GM12878 (cell line): ENCODE results near the gene PHF2. TPM values are rescaled to one million over a fixed set of nuclear protein-coding genes. Genes with fewer than 3 reads are reported as not detected.

ENCODE experiments used
- ATF7 ChIP-seq: fragments of 450-650 bp; IDR thresholded peaks from 2 replicates; pipeline ENCODE4 v1.6.1; 2016; ENCODE audit warnings: low read depth, mild to moderate bottlenecking
- CBFB ChIP-seq: IDR thresholded peaks from 2 replicates; pipeline ENCODE4 v1.6.1; 2016; ENCODE audit warnings: antibody characterized with exemption, low read depth
- DPF2 ChIP-seq: fragments of 450-650 bp; IDR thresholded peaks from 2 replicates; pipeline ENCODE4 v1.6.1; 2017; ENCODE audit warnings: mild to moderate bottlenecking
- EED ChIP-seq: sonication (generic); IDR thresholded peaks from 2 replicates; pipeline ENCODE4 v1.6.1; 2016; ENCODE audit warnings: antibody characterized with exemption, low read depth
- EGR1 ChIP-seq, 2 experiments: IDR thresholded peaks; 1 replicate in 1 of 2; 2 replicates in 1 of 2; pipeline ENCODE4 v1.6.1; 2011 to 2012; ENCODE audit warnings: low read depth in 2 of 2, low read length in 2 of 2, borderline replicate concordance in 1 of 2, mild to moderate bottlenecking in 1 of 2, moderate library complexity in 1 of 2
- ESRRA ChIP-seq: IDR thresholded peaks from 2 replicates; pipeline ENCODE4 v1.6.1; 2012; ENCODE audit warnings: mild to moderate bottlenecking, low read length, improper control_type of control experiment
- ETV6 ChIP-seq, 2 experiments: fragments of 450-650 bp in 1 of 2; IDR thresholded peaks in 1 of 2; conservative IDR thresholded peaks in 1 of 2; 2 replicates each; pipeline ENCODE4 v1.6.1; 2014; ENCODE audit warnings: antibody characterized with exemption in 1 of 2, borderline replicate concordance in 1 of 2, low read depth in 1 of 2, mild to moderate bottlenecking in 1 of 2, moderate library complexity in 1 of 2
- FOXM1 ChIP-seq: IDR thresholded peaks from 2 replicates; pipeline ENCODE4 v1.6.1; 2012; ENCODE audit warnings: low read depth, mild to moderate bottlenecking, inconsistent platforms, low read length, moderate library complexity
- GATAD2B ChIP-seq: fragments of 450-650 bp; conservative IDR thresholded peaks from 2 replicates; pipeline ENCODE4 v1.6.1; 2017; ENCODE audit warnings: low read depth, mild to moderate bottlenecking, moderate library complexity
- LARP7 ChIP-seq: fragments of 450-650 bp; IDR thresholded peaks from 2 replicates; pipeline ENCODE4 v1.6.1; 2017; ENCODE audit warnings: mild to moderate bottlenecking
- NR2F1 ChIP-seq: fragments of 450-650 bp; conservative IDR thresholded peaks from 2 replicates; pipeline ENCODE4 v1.6.1; 2017; ENCODE audit warnings: mild to moderate bottlenecking
- RCOR1 ChIP-seq: conservative IDR thresholded peaks from 2 replicates; pipeline ENCODE4 v1.6.1; 2012; ENCODE audit warnings: low read depth, low read length, improper control_type of control experiment
- RUNX3 ChIP-seq: IDR thresholded peaks from 2 replicates; pipeline ENCODE4 v1.6.1; 2012; ENCODE audit warnings: low read length, inconsistent platforms
- SMAD5 ChIP-seq: IDR thresholded peaks from 2 replicates; pipeline ENCODE4 v1.6.1; 2016; ENCODE audit warnings: antibody characterized with exemption, low read depth
- SMARCA5 ChIP-seq: fragments of 450-650 bp; IDR thresholded peaks from 2 replicates; pipeline ENCODE4 v1.6.1; 2017; ENCODE audit warnings: mild to moderate bottlenecking
- SMC3 ChIP-seq: IDR thresholded peaks from 2 replicates; pipeline ENCODE4 v1.6.1; 2011; ENCODE audit warnings: low read length, improper control_type of control experiment, borderline replicate concordance
- SPI1 ChIP-seq: IDR thresholded peaks from 2 replicates; pipeline ENCODE4 v1.6.1; 2011; ENCODE audit warnings: low read depth, mild to moderate bottlenecking, low read length, moderate library complexity, borderline replicate concordance; ENCODE audit not compliant: insufficient read depth
- SREBF2 ChIP-seq: IDR thresholded peaks from 2 replicates; pipeline ENCODE4 v1.6.1; 2012; ENCODE audit warnings: mild to moderate bottlenecking, low read length
- SUPT20H ChIP-seq: IDR thresholded peaks from 2 replicates; pipeline ENCODE4 v1.6.1; 2011; ENCODE audit warnings: low read depth, mild to moderate bottlenecking, low read length, moderate library complexity, borderline replicate concordance; ENCODE audit not compliant: control insufficient read depth
- TBL1XR1 ChIP-seq: IDR thresholded peaks from 2 replicates; pipeline ENCODE4 v1.6.1; 2012; ENCODE audit warnings: low read depth, low read length, improper control_type of control experiment
- WRNIP1 ChIP-seq: IDR thresholded peaks from 2 replicates; pipeline ENCODE4 v1.6.1; 2011; ENCODE audit warnings: low read depth, low read length, improper control_type of control experiment, borderline replicate concordance
- ZBED1 ChIP-seq: IDR thresholded peaks from 2 replicates; pipeline ENCODE4 v1.6.1; 2016; ENCODE audit warnings: borderline replicate concordance
- ZNF384 ChIP-seq: IDR thresholded peaks from 2 replicates; pipeline ENCODE4 v1.6.1; 2012; ENCODE audit warnings: low read depth, mild to moderate bottlenecking, low read length, improper control_type of control experiment, borderline replicate concordance
- ZNF687 ChIP-seq: fragments of 450-650 bp; IDR thresholded peaks from 2 replicates; pipeline ENCODE4 v1.6.1; 2017; ENCODE audit warnings: mild to moderate bottlenecking, moderate library complexity
- polyA plus RNA-seq, 11 experiments: library from polyadenylated mRNA; depleted of rRNA in 4 of 11; unstranded in 6 of 11; stranded (reverse) in 5 of 11; fragments of >200 nt; fragmentation: Nextera tagmentation in 4 of 11; fragmentation: Illumina TruSeq in 1 of 11; extraction: Ambion mirVana in 4 of 11; extraction: Trizol in 1 of 11; gene quantifications; 1 replicate in 1 of 11; 2 replicates in 10 of 11; pipeline versions ENCODE4 v1.2.1 to v1.2.3, GENCODE V29; 2011 to 2016; ENCODE audit warnings: inconsistent platforms in 2 of 11, missing spikeins in 2 of 11, low read depth in 1 of 11
- total RNA-seq, 4 experiments: library from RNA; depleted of rRNA in 3 of 4; stranded (reverse); fragments of >200 nt in 3 of 4; fragmentation: Illumina TruSeq in 1 of 4; extraction: Trizol in 1 of 4; gene quantifications; 2 replicates each; pipeline versions ENCODE4 v1.2.1 to v1.2.3, GENCODE V29; 2013 to 2021
- TF ChIP-seq, protein P1 (sequence below): fragments of 450-650 bp; IDR thresholded peaks from 2 replicates; pipeline ENCODE4 v1.6.1; 2017; ENCODE audit warnings: mild to moderate bottlenecking, low read depth, inconsistent platforms; ENCODE audit not compliant: poor library complexity, severe bottlenecking

The PHF2 gene
- total and polyA plus RNA-seq, 10 of the 15 experiments (the other 5 are each of a cell fraction or from before 2014, with no cell fraction given) = 0.34 to 13.3 (median 5.5) TPM

GRCh38 chr9:93566408-93567270 lies 9.7 kb upstream of the PHF2 start (continued):
- TF ChIP-seq DPF2 (peak; percentile 23; the same call in 1 of the 2 replicates), TBL1XR1 (peak; percentile 70; the same call in 1 of the 2 replicates), WRNIP1 (0 out of 2 replicates have a peak, but pooled peaks have one; percentile 46), SMAD5 (peak; percentile 91), ETV6 (conservative IDR thresholded peaks at IDR 0.05 in 1 of 2, IDR thresholded peaks at IDR 0.05 in 1 of 2; ENCODE audit: borderline replicate concordance in 1 of 2, low read depth in 1 of 2) (peak in 1 of 2 experiments; percentile 90; a peak in 2 of 4 replicates), SMARCA5 (peak; percentile 92), ZNF384 (no peak), SREBF2 (0 out of 2 replicates have a peak, but pooled peaks have one; percentile 12), RCOR1 (peak; percentile 79; the same call in 1 of the 2 replicates), ATF7 (no peak), RUNX3 (peak; percentile 38; the same call in 1 of the 2 replicates), ZBED1 (peak; percentile 45; the same call in 1 of the 2 replicates), LARP7 (0 out of 2 replicates have a peak, but pooled peaks have one; percentile 68), ZNF687 (peak; percentile 32; the same call in 1 of the 2 replicates), SPI1 (peak; percentile 31; the same call in 1 of the 2 replicates), CBFB (no peak), FOXM1 (0 out of 2 replicates have a peak, but pooled peaks have one; percentile 35), SMC3 (peak; percentile 74), NR2F1 (0 out of 2 replicates have a peak, but pooled peaks have one; percentile 42), SUPT20H (no peak), ESRRA (peak; percentile 37; the same call in 1 of the 2 replicates), EED (peak; percentile 76), EGR1 (IDR thresholded peaks at IDR 0.05; ENCODE audit: borderline replicate concordance in 1 of 2, low read depth in 2 of 2, low read length in 2 of 2) (peak in 1 of 2 experiments; percentile 82; a peak in 2 of 3 replicates), GATAD2B (peak; percentile 61; the same call in 1 of the 2 replicates)
- TF ChIP-seq, protein P1, sequence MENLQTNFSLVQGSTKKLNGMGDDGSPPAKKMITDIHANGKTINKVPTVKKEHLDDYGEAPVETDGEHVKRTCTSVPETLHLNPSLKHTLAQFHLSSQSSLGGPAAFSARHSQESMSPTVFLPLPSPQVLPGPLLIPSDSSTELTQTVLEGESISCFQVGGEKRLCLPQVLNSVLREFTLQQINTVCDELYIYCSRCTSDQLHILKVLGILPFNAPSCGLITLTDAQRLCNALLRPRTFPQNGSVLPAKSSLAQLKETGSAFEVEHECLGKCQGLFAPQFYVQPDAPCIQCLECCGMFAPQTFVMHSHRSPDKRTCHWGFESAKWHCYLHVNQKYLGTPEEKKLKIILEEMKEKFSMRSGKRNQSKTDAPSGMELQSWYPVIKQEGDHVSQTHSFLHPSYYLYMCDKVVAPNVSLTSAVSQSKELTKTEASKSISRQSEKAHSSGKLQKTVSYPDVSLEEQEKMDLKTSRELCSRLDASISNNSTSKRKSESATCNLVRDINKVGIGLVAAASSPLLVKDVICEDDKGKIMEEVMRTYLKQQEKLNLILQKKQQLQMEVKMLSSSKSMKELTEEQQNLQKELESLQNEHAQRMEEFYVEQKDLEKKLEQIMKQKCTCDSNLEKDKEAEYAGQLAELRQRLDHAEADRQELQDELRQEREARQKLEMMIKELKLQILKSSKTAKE = no peak
